Lower leg skin (tissue), 4 donors: Measurements from ENCODE around the gene TTC39B. TPM values are rescaled to one million over a fixed set of nuclear protein-coding genes. Genes with fewer than 3 reads are reported as not detected.
"Not testable (repeated sequence)": the region's sequence is repeated elsewhere in the genome, so short reads cannot be mapped to it uniquely, and the experiment has no call there.

ENCODE experiments used
- DNase-seq, 2 donors: peaks; one replicate each; pipeline ENCODE4 v3.0.0-alpha.2; 2019; ENCODE audit warnings: low spot score in 2 of 2
- H3K4me3 ChIP-seq: fragments of 200-600 bp; sonication (generic); 2 replicates; pipeline ENCODE4 v1.5.1; 2017; ENCODE audit warnings: mild to moderate bottlenecking, low read depth; ENCODE audit not compliant: poor library complexity, severe bottlenecking
- POLR2A ChIP-seq, 2 donors: fragments of 450-650 bp; IDR thresholded peaks; one replicate each; pipeline ENCODE4 v1.6.1; 2016 to 2017; ENCODE audit warnings: antibody characterized with exemption in 2 of 2, mild to moderate bottlenecking in 1 of 2, moderate library complexity in 1 of 2
- WGBS, 2 donors: methylation state at CpG; one replicate each; pipeline ENCODE4 v1.1.5; 2018; 5-methylcytosine and 5-hydroxymethylcytosine counted together
- intact Hi-C: fragments of 100-400 bp; cut with DNase I; formaldehyde crosslinking; loops from one replicate; pipeline ENCODE4 v1.15.0; 2023; ENCODE audit warnings: low total_unique reads
- total RNA-seq, 4 donors: library from RNA; depleted of rRNA; stranded (reverse); fragments of >200 nt; gene quantifications; one replicate each; pipeline ENCODE4 v1.1.0, GENCODE V29; 2016
- TF ChIP-seq, protein P1 (sequence below), 3 donors: fragments of 450-650 bp; IDR thresholded peaks; one replicate each; pipeline ENCODE4 v1.5.1; 2016; ENCODE audit warnings: antibody characterized with exemption in 3 of 3, mild to moderate bottlenecking in 3 of 3, moderate library complexity in 2 of 3

TTC39B gene
- total RNA-seq, 4 donors from 2014 or later, result 38.4 to 53.3 (median 42.2) TPM

DNA sequence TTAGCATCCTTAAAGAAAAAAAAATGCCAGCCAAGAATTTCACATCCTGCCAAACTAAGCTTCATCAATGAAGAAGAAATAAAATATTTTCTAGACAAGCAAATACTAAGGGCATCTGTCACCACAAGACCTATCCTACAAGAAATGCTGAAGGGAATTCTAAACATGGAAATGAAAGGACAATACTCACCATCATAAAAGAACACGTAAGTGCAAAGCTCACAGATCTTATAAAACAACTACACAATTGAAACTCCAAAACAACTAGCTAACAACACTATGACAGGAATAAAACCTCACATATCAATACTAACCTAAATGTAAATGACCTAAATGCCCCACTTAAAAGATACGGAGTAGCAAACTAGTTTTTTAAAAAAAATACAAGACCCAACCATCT, 71.4 kb downstream of the TTC39B start:
- intact Hi-C loops, result no loop called here
- DNase-seq, result no peak
- WGBS, 2 donors, result 68 to 91% methylated on average over 2 of the region's 2 CpGs
- no peak overlapping the region for H3K4me3 ChIP-seq
- TF ChIP-seq, protein P1, sequence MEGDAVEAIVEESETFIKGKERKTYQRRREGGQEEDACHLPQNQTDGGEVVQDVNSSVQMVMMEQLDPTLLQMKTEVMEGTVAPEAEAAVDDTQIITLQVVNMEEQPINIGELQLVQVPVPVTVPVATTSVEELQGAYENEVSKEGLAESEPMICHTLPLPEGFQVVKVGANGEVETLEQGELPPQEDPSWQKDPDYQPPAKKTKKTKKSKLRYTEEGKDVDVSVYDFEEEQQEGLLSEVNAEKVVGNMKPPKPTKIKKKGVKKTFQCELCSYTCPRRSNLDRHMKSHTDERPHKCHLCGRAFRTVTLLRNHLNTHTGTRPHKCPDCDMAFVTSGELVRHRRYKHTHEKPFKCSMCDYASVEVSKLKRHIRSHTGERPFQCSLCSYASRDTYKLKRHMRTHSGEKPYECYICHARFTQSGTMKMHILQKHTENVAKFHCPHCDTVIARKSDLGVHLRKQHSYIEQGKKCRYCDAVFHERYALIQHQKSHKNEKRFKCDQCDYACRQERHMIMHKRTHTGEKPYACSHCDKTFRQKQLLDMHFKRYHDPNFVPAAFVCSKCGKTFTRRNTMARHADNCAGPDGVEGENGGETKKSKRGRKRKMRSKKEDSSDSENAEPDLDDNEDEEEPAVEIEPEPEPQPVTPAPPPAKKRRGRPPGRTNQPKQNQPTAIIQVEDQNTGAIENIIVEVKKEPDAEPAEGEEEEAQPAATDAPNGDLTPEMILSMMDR (IDR thresholded peaks at IDR 0.05), result no peak
- TF ChIP-seq POLR2A (IDR thresholded peaks at IDR 0.05), result no peak

DNA sequence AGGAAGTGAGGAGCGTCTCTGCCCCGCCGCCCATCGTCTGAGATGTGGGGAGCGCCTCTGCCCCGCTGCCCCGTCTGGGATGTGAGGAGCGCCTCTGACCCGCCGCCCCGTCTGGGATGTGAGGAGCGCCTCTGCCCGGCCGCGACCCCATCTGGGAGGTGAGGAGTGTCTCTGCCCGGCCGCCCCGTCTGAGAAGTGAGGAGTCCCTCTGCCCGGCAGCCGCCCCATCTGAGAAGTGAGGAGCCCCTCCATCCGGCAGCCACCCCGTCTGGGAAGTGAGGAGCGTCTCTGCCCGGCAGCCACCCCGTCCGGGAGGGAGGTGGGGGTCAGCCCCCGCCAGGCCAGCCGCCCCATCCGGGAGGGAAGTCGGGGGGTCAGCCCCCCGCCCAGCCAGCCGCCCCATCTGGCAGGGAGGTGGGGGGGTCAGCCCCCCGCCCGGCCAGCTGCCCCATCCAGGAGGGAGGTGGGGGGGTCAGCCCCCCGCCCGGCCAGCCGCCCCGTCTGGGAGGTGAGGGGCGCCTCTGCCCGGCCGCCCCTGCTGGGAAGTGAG, 73.0 kb downstream of the TTC39B start:
- DNase-seq, H3K4me3 ChIP-seq, intact Hi-C loops: not testable (repeated sequence)
- 94 to 99% methylated on average over 14 to 26 of the region's 41 CpGs for whole genome bisulfite sequencing, 2 donors

DNA sequence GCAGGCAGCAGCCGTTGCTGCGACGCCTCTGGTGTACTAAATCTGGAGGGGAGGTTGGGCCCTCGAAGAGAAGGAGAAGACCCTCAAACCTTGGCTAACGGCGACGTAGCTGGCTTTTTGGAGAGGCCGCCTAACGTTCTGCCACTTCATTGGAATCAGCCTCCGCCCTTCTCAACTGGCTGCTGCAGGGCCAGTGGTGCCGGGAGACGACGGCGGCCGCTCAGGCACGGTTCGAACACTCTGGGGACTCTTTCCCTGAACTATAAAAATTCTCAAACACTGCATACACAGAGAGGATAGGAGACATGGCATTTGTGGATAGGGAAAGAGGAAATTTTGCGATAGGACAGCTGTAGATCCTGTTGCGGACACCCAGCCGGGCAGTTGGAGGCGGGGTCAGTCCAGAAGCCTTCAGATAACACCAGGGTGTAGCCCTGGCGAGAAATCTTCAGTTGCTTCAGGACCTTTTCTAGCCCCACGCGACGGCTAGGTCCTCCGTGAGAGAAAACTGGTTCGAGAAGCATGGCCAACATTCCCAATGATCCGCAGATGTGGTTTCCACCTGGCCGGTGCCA, 74.2 kb downstream of the TTC39B start:
- H3K4me3 ChIP-seq, DNase-seq, intact Hi-C loops: not testable (repeated sequence)
- WGBS, 2 donors, result 97% methylated on average over 27 to 29 of the region's 29 CpGs

DNA sequence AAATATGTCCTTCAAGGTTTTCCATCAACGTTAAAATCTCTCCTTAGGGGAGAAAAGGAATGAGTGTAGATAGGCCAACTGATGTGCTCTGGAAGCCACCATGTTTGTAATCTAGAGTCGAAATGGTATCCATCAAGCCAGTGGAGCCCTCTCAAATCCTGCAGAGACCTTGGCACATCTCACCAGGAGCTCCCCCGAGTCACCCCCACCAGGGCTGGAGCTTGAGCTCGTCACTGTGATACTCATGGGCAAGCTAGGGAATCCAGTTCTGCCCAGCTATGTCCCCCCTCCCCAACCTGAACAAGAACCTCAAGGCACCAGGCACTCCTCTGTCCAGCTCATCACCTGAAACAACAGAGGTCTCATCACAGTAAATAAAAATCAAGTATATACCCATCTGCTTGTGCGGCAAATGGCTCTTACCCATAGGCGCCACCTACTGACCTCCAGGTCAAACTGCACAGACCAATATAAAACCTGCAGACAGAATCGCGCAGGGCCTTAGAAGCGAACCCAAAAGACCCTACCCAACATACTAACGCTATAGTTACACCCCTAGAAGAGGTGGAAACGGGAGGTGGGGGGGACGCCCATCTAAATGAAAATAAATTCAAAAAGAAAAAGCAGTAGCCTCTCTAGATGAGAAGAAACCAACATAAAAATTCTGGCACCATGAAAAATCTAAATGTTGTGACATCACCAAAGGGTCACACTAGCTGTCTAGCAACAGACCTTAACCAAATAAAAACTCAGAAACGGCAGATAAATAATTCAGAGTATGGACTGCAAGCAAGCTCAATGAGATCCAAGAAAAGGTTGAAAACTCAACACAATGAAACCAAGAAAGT, 75.0 kb downstream of the TTC39B start:
- DNase-seq, result no peak
- TF ChIP-seq POLR2A (IDR thresholded peaks at IDR 0.05), result no peak
- TF ChIP-seq, protein P1 (IDR thresholded peaks at IDR 0.05), result no peak
- no peak overlapping the region for H3K4me3 ChIP-seq
- intact Hi-C loops, result no loop called here
- 67 to 75% methylated on average over 13 of the region's 13 CpGs for WGBS, 2 donors

DNA sequence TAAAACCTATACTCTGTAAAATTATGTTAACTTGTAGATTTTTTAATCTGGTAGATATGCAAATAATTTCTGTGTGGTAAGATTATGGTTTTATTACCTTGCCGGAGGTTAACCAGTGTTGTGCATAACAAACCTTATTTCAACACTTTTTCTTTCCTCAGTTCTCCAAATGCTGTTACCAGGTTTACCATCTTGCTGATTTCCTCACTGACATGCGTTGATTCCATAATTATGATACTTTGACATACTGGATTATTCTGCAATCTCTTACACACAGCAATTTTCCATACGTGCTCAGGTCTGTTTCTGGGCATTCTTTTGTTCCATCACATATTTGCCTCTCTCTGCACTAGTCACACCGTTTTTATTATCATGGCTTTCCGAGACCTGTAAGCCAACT, 77.6 kb downstream of the TTC39B start:
- intact Hi-C loops, result no loop called here

DNA sequence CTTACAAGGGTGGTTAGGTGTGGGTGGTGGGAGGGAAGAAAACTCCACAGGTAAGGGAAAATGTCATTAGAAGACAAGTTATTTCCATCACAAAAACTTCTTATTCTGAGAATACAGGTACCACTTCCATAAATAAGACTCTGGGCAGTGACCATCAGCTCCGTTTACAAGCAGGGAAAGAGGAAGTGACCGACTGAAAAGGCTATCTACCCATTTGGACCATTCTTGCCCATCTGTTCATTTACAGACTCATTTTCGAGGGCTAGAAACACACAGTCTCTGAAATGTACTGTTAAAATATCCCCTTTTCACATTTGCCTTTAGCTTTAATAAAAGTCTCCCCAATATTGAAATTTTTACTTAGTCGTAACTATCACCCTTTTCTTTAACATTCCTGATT, 79.5 kb downstream of the TTC39B start:
- no peak for DNase-seq
- intact Hi-C loops, result no loop called here

More for the DNA sequence above, 77.6 kb downstream of the TTC39B start:
- WGBS, 2 donors, result 31 to 80% methylated on average over 5 of the region's 5 CpGs
- no peak for DNase-seq
- no peak overlapping the region for H3K4me3 ChIP-seq
- TF ChIP-seq, protein P1 (IDR thresholded peaks at IDR 0.05), result no peak
- TF ChIP-seq POLR2A (IDR thresholded peaks at IDR 0.05), result no peak

More for the DNA sequence above, 79.5 kb downstream of the TTC39B start:
- 93 to 97% methylated on average over 4 of the region's 4 CpGs for WGBS, 2 donors
- no peak overlapping the region for H3K4me3 ChIP-seq
- TF ChIP-seq POLR2A (IDR thresholded peaks at IDR 0.05), result no peak
- TF ChIP-seq, protein P1 (IDR thresholded peaks at IDR 0.05), result no peak
